Activated gamma-delta T cell (primary cell): ENCODE measurements around the gene PIK3CD.

Source experiments
- DNase-seq: peaks from one replicate; lab custom pipeline; 2025; lab: John Stamatoyannopoulos, UW

PIK3CD gene

GRCh38 chr1:9719978-9720722, 68.6 kb downstream of the PIK3CD start:
- no peak for DNase-seq

GRCh38 chr1:9720785-9721605, 69.5 kb downstream of the PIK3CD start:
- no peak for DNase-seq

GRCh38 chr1:9721606-9722377, 70.3 kb downstream of the PIK3CD start:
- peak; percentile 50 for DNase-seq

GRCh38 chr1:9722378-9722749, 70.8 kb downstream of the PIK3CD start:
- no peak for DNase-seq

GRCh38 chr1:9723068-9723805, 71.7 kb downstream of the PIK3CD start:
- DNase-seq = no peak

GRCh38 chr1:9723926-9724325, 72.4 kb downstream of the PIK3CD start:
- DNase-seq = no peak

- DNase-seq = peak; percentile 38
Observed at GRCh38 chr1:9724706-9725476, 73.4 kb downstream of the PIK3CD start.

GRCh38 chr1:9726406-9726805, 74.9 kb downstream of the PIK3CD start:
- no peak for DNase-seq

- DNase-seq = no peak
Observed at GRCh38 chr1:9726905-9727595, 75.5 kb downstream of the PIK3CD start.

GRCh38 chr1:9728451-9729295, 77.1 kb downstream of the PIK3CD start:
- no peak for DNase-seq

- DNase-seq = no peak
Observed at GRCh38 chr1:9729523-9729922, 78.0 kb downstream of the PIK3CD start.

GRCh38 chr1:9730096-9730901, 78.8 kb downstream of the PIK3CD start:
- no peak for DNase-seq

- DNase-seq = no peak
Observed at GRCh38 chr1:9731051-9731537, 79.6 kb downstream of the PIK3CD start.

GRCh38 chr1:9731561-9731960, 80.0 kb downstream of the PIK3CD start:
- no peak for DNase-seq

GRCh38 chr1:9732123-9732971, 80.8 kb downstream of the PIK3CD start:
- no peak for DNase-seq

- no peak for DNase-seq
Observed at GRCh38 chr1:9733160-9733789, 81.7 kb downstream of the PIK3CD start.

- DNase-seq = no peak
Observed at GRCh38 chr1:9735800-9736199, 84.3 kb downstream of the PIK3CD start.
